IMR-90 (cell line): ENCODE measurements around the gene NCAPG2. TPM values are rescaled to one million over a fixed set of nuclear protein-coding genes. Genes with fewer than 3 reads are reported as not detected.

Source experiments
- ATAC-seq: fragments of 200-7000 bp; cut with Tn5 transposase; 2 replicates; pipeline ENCODE4 v1.9.1; 2020; ENCODE audit warnings: low read depth, mild to moderate bottlenecking, moderate library complexity
- BruUV-seq: library from RNA; stranded (reverse); fragments of 400-500 nt; replicated peaks from 2 replicates; lab custom pipeline; 2021; lab: Mats Ljungman, UMichigan
- CTCF ChIA-PET: fragments of 300-600 bp; formaldehyde crosslinking; extraction: SDS; loops from one replicate; lab custom pipeline; 2021; ENCODE audit warnings: antibody characterized with exemption; lab: Yijun Ruan, JAX
- POLR2A ChIA-PET: fragments of 300-600 bp; sonication (Branson Sonifier 250); formaldehyde crosslinking; loops from one replicate; lab custom pipeline; 2022; ENCODE audit warnings: antibody characterized with exemption; ENCODE audit not compliant: unreplicated experiment; lab: Charles Lee
- DNase-seq: peaks from one replicate; pipeline ENCODE4 v3.0.0; 2013
- H2AFZ ChIP-seq: replicated peaks from 2 replicates; pipeline ENCODE3; 2013; ENCODE audit warnings: low read length, mild to moderate bottlenecking; ENCODE audit not compliant: poor library complexity
- H2AK5ac ChIP-seq: 2 replicates; pipeline ENCODE4 v1.6.1; 2013; ENCODE audit warnings: low read depth, low read length, inconsistent platforms
- H2AK9ac ChIP-seq: replicated peaks from 2 replicates; pipeline ENCODE3; 2013; ENCODE audit warnings: mild to moderate bottlenecking, low read depth, low read length, moderate library complexity; ENCODE audit not compliant: poor library complexity
- H2BK120ac ChIP-seq: 2 replicates; pipeline ENCODE4 v1.6.1; 2013; ENCODE audit warnings: low read depth, low read length, inconsistent platforms
- H2BK15ac ChIP-seq: 3 replicates; pipeline ENCODE4 v1.6.1; 2013; ENCODE audit warnings: low read depth, low read length, inconsistent platforms
- H2BK20ac ChIP-seq: 2 replicates; pipeline ENCODE4 v1.6.1; 2013; ENCODE audit warnings: low read depth, mild to moderate bottlenecking, inconsistent platforms, low read length, moderate library complexity
- H2BK5ac ChIP-seq: 2 replicates; pipeline ENCODE4 v1.6.1; 2013; ENCODE audit warnings: mild to moderate bottlenecking, low read depth, low read length, inconsistent platforms; ENCODE audit not compliant: poor library complexity, severe bottlenecking
- H3K14ac ChIP-seq: replicated peaks from 2 replicates; pipeline ENCODE4 v1.6.1; 2013; ENCODE audit warnings: low read depth, low read length, inconsistent platforms
- H3K18ac ChIP-seq: 2 replicates; pipeline ENCODE4 v1.6.1; 2013; ENCODE audit warnings: low read depth, low read length, control low read depth
- H3K23ac ChIP-seq: 2 replicates; pipeline ENCODE4 v1.6.1; 2013; ENCODE audit warnings: low read depth, low read length, inconsistent platforms
- H3K27ac ChIP-seq: 2 replicates; pipeline ENCODE4 v1.5.1; 2013; ENCODE audit warnings: mild to moderate bottlenecking, control low read depth, low read length; ENCODE audit not compliant: insufficient read depth
- H3K27me3 ChIP-seq: 2 replicates; pipeline ENCODE4 v1.6.1; 2013; ENCODE audit warnings: low read length; ENCODE audit not compliant: control insufficient read depth, insufficient read depth
- H3K36me3 ChIP-seq: 2 replicates; pipeline ENCODE4 v1.6.1; 2013; ENCODE audit warnings: low read length, mixed read lengths; ENCODE audit not compliant: control insufficient read depth, insufficient read depth
- H3K4ac ChIP-seq: 2 replicates; pipeline ENCODE4 v1.6.1; 2013; ENCODE audit warnings: low read depth, low read length, inconsistent platforms
- H3K4me1 ChIP-seq: 2 replicates; pipeline ENCODE4 v1.6.1; 2013; ENCODE audit warnings: low read length, mixed read lengths; ENCODE audit not compliant: control insufficient read depth, insufficient read depth
- H3K4me2 ChIP-seq: 2 replicates; pipeline ENCODE4 v1.6.1; 2013; ENCODE audit warnings: low read depth, mild to moderate bottlenecking, control low read depth, low read length, moderate library complexity
- H3K4me3 ChIP-seq: 2 replicates; pipeline ENCODE4 v1.5.1; 2013; ENCODE audit warnings: low read depth, mild to moderate bottlenecking, control low read depth, low read length, moderate library complexity; ENCODE audit not compliant: insufficient read depth
- H3K56ac ChIP-seq: 2 replicates; pipeline ENCODE4 v1.6.1; 2013; ENCODE audit warnings: low read length, inconsistent platforms; ENCODE audit not compliant: insufficient read depth; ENCODE audit errors: extremely low read depth
- H3K79me1 ChIP-seq, 2 experiments: 2 replicates each; pipeline ENCODE4 v1.6.1; 2013; ENCODE audit warnings: low read length in 2 of 2, inconsistent platforms in 1 of 2, low read depth in 1 of 2
- H3K9ac ChIP-seq: 2 replicates; pipeline ENCODE4 v1.6.1; 2013; ENCODE audit warnings: low read depth, low read length, control low read depth
- H3K9me1 ChIP-seq: 2 replicates; pipeline ENCODE4 v1.6.1; 2013; ENCODE audit warnings: low read length, inconsistent platforms; ENCODE audit not compliant: insufficient read depth
- H3K9me3 ChIP-seq: 2 replicates; pipeline ENCODE4 v1.6.1; 2013; ENCODE audit warnings: low read length; ENCODE audit not compliant: control insufficient read depth, insufficient read depth
- H4K20me1 ChIP-seq: 2 replicates; pipeline ENCODE4 v1.6.1; 2013; ENCODE audit warnings: low read length, inconsistent platforms; ENCODE audit not compliant: insufficient read depth
- H4K5ac ChIP-seq: 2 replicates; pipeline ENCODE4 v1.6.1; 2013; ENCODE audit warnings: mild to moderate bottlenecking, low read depth, low read length, control low read depth
- H4K8ac ChIP-seq, 2 experiments: 2 replicates each; pipeline ENCODE4 v1.6.1; 2013; ENCODE audit warnings: low read depth in 2 of 2, low read length in 2 of 2, control low read depth in 1 of 2, inconsistent platforms in 1 of 2
- H4K91ac ChIP-seq: 2 replicates; pipeline ENCODE4 v1.6.1; 2013; ENCODE audit warnings: low read depth, low read length, inconsistent platforms; ENCODE audit not compliant: insufficient read depth
- BHLHE40 ChIP-seq: fragments of 150-350 bp; IDR thresholded peaks from 2 replicates; pipeline ENCODE4 v1.6.1; 2016; ENCODE audit warnings: mild to moderate bottlenecking, low read depth, low read length
- CHD1 ChIP-seq: IDR thresholded peaks from 2 replicates; pipeline ENCODE4 v1.6.1; 2012; ENCODE audit warnings: low read depth, low read length, improper control_type of control experiment
- FOS ChIP-seq: fragments of 150-350 bp; IDR thresholded peaks from 2 replicates; pipeline ENCODE4 v1.6.1; 2016; ENCODE audit warnings: low read depth, low read length
- MXI1 ChIP-seq: IDR thresholded peaks from 2 replicates; pipeline ENCODE4 v1.6.1; 2012; ENCODE audit warnings: low read depth, mild to moderate bottlenecking, low read length, moderate library complexity, borderline replicate concordance
- RCOR1 ChIP-seq: IDR thresholded peaks from 2 replicates; pipeline ENCODE4 v1.6.1; 2012; ENCODE audit warnings: mild to moderate bottlenecking, low read length, improper control_type of control experiment; ENCODE audit not compliant: insufficient replicate concordance
- RFX5 ChIP-seq: IDR thresholded peaks from 2 replicates; pipeline ENCODE4 v1.8.0; 2012; ENCODE audit warnings: low read depth, mild to moderate bottlenecking, low read length, moderate library complexity
- WGBS, 2 experiments: methylation state at CpG; one replicate each; pipeline versions ENCODE4 v1.1.5 to v1.1.7; 2013; ENCODE audit warnings: missing lambda C conversion rate in 2 of 2; ENCODE audit not compliant: insufficient read length in 1 of 2; ENCODE audit errors: extremely low coverage in 2 of 2; 5-methylcytosine and 5-hydroxymethylcytosine counted together
- dilution Hi-C: fragments of 300-500 bp; cut with HindIII; formaldehyde crosslinking; loops from one replicate; pipeline ENCODE4 v1.14.3; 2018; ENCODE audit warnings: low sequenced_read_pairs; ENCODE audit not compliant: unreplicated experiment
- in situ Hi-C: fragments of 300-500 bp; cut with MboI; formaldehyde crosslinking; loops from 3 replicates; pipeline ENCODE4 v1.14.3; 2019; ENCODE audit warnings: low sequenced_read_pairs, inconsistent platforms, mixed read lengths
- intact Hi-C: fragments of 100-400 bp; cut with micrococcal nuclease; formaldehyde crosslinking; loops from 2 replicates; pipeline ENCODE4 v1.10.0; 2022
- polyA plus RNA-seq, 3 experiments: library from polyadenylated mRNA; depleted of rRNA; stranded (reverse); fragments of >200 nt; gene quantifications; 2 replicates each; pipeline ENCODE4 v1.2.3, GENCODE V29; 2012; ENCODE audit warnings: low replicate concordance in 1 of 3
- total RNA-seq: library from RNA; depleted of rRNA; stranded (reverse); fragments of >200 nt; gene quantifications from 2 replicates; pipeline ENCODE4 v1.2.3, GENCODE V29; 2012
- TF ChIP-seq, protein P1 (sequence below): fragments of 150-350 bp; IDR thresholded peaks from 2 replicates; pipeline ENCODE4 v1.6.1; 2016; ENCODE audit warnings: low read depth, mild to moderate bottlenecking, low read length, moderate library complexity, borderline replicate concordance
- TF ChIP-seq, protein P2 (sequence below): fragments of 150-350 bp; IDR thresholded peaks from 2 replicates; pipeline ENCODE4 v1.6.1; 2017; ENCODE audit warnings: mild to moderate bottlenecking, antibody characterized with exemption, low read length, low read depth
- TF ChIP-seq, protein P3 (sequence below): conservative IDR thresholded peaks from 2 replicates; pipeline ENCODE4 v1.5.1; 2012; ENCODE audit warnings: mild to moderate bottlenecking, low read depth, low read length, improper control_type of control experiment

Gene NCAPG2
- total and polyA plus RNA-seq, 2 of the 4 experiments (the other 2 are of a cell fraction): 25.6 to 25.8 TPM

DNA sequence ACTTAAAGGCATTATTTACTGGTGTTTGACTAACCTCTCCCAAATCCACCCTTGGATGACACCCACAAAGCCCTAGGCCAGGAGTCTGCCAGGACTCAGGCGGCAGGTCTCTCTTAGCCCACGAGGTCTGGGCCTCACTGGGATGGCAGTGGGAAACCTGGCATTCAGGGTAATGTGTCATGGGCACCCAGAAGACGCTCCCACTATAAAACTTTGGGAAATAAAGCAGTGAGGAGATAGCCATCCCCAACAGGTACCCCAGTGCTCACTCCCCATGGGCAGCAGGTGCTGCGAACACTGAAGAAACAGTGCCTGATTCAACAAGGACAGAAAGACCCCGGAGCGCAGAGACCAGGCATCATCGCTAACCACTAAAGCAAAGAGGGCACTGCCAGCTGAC, 102.6 kb downstream of the NCAPG2 start:
- 100% methylated on average over 1 of the region's 7 CpGs; no CpG with 5 or more reads in 1 of the 2 experiments for WGBS, 2 experiments
- H2AK5ac ChIP-seq: no peak overlapping the region

More for the DNA sequence above, 102.6 kb downstream of the NCAPG2 start:
- H3K79me1 ChIP-seq: no peaks in the 10 kb centered on the region
- ChIA-PET POLR2A (no interaction called here), CTCF (no interaction called here)
- H3K18ac ChIP-seq: no peak overlapping the region
- no peaks in the 10 kb centered on the region for H3K4me1 ChIP-seq
- H3K4ac ChIP-seq: no peak overlapping the region
- H2BK15ac ChIP-seq: no peak overlapping the region
- H2AFZ ChIP-seq: no peak overlapping the region
- no peaks in the 10 kb centered on the region for H3K27me3 ChIP-seq
- BruUV-seq: no TSS peak
- no peak overlapping the region for H2AK9ac ChIP-seq
- H3K9ac ChIP-seq: no peak overlapping the region
- H3K27ac ChIP-seq: no peak overlapping the region
- no peaks in the 10 kb centered on the region for H3K36me3 ChIP-seq
- TF ChIP-seq RCOR1 (no peak), CHD1 (no peak), RFX5 (no peak), FOS (no peak), BHLHE40 (no peak), MXI1 (no peak)
- TF ChIP-seq, protein P1, sequence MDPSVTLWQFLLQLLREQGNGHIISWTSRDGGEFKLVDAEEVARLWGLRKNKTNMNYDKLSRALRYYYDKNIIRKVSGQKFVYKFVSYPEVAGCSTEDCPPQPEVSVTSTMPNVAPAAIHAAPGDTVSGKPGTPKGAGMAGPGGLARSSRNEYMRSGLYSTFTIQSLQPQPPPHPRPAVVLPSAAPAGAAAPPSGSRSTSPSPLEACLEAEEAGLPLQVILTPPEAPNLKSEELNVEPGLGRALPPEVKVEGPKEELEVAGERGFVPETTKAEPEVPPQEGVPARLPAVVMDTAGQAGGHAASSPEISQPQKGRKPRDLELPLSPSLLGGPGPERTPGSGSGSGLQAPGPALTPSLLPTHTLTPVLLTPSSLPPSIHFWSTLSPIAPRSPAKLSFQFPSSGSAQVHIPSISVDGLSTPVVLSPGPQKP: no peak
- TF ChIP-seq, protein P2, sequence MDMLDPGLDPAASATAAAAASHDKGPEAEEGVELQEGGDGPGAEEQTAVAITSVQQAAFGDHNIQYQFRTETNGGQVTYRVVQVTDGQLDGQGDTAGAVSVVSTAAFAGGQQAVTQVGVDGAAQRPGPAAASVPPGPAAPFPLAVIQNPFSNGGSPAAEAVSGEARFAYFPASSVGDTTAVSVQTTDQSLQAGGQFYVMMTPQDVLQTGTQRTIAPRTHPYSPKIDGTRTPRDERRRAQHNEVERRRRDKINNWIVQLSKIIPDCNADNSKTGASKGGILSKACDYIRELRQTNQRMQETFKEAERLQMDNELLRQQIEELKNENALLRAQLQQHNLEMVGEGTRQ: no peak
- TF ChIP-seq, protein P3, sequence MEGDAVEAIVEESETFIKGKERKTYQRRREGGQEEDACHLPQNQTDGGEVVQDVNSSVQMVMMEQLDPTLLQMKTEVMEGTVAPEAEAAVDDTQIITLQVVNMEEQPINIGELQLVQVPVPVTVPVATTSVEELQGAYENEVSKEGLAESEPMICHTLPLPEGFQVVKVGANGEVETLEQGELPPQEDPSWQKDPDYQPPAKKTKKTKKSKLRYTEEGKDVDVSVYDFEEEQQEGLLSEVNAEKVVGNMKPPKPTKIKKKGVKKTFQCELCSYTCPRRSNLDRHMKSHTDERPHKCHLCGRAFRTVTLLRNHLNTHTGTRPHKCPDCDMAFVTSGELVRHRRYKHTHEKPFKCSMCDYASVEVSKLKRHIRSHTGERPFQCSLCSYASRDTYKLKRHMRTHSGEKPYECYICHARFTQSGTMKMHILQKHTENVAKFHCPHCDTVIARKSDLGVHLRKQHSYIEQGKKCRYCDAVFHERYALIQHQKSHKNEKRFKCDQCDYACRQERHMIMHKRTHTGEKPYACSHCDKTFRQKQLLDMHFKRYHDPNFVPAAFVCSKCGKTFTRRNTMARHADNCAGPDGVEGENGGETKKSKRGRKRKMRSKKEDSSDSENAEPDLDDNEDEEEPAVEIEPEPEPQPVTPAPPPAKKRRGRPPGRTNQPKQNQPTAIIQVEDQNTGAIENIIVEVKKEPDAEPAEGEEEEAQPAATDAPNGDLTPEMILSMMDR: no peak
- in situ Hi-C loops: no loop called here
- H2BK5ac ChIP-seq: no peak overlapping the region
- H4K5ac ChIP-seq: no peak overlapping the region
- no peaks in the 10 kb centered on the region for H3K9me3 ChIP-seq
- no peak overlapping the region for H4K8ac ChIP-seq
- H3K4me2 ChIP-seq: no peak overlapping the region
- H3K56ac ChIP-seq: no peak overlapping the region
- H3K4me3 ChIP-seq: no peak overlapping the region
- H3K14ac ChIP-seq: no peak overlapping the region
- no peak for ATAC-seq
- no peak overlapping the region for H2BK120ac ChIP-seq
- dilution Hi-C loops: no loop called here
- intact Hi-C loops: no loop called here
- no peaks in the 10 kb centered on the region for H4K20me1 ChIP-seq
- H3K23ac ChIP-seq: no peak overlapping the region
- H4K91ac ChIP-seq: no peak overlapping the region
- no peak for DNase-seq
- no peak overlapping the region for H2BK20ac ChIP-seq
- H3K9me1 ChIP-seq: no peaks in the 10 kb centered on the region; the same call in 1 of the 2 replicates
